Measurements from ENCODE around the gene NDUFB10. TPM values are rescaled to one million over a fixed set of nuclear protein-coding genes. Genes with fewer than 3 reads are reported as not detected.

The NDUFB10 gene
- total RNA-seq, 2 donors from 2014 or later, result 219 to 272 TPM

DNA sequence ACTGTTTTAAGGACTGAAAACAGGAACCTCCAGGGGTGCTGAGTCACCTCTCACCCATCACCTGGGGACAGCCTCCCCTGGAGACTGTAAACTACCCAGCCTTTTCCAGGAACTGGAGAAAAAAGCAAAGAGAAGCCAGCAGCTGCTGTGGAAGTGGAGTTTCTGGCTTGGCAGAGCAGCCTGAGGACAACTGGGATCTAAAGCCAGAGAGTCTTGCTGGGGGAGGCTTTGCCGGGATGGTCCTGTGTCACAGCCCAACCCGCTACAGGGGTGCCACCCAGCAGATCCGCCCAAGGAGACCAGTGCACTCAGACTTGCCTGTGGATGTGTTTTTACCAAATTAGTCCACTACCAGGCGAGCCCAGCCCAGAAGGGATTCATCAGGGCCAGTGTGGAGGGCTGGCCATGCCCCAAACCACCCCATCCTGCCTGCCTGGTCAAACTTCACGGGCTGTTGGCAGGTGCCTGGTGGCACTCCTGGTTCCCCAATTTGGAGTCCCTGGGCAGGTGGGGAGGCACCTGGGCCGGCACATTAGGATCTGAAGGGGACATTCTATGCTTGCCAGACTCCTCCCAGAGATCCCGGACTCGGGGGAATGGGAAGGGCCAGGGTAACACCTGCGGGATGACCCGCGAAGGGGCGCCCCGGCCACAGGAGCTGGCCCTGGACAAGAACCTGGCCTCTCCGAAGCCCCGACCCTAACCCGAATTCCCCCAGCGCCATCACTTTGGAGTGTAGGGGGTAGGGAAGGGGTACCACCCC is 17.1 kb upstream of the NDUFB10 start:
- peaks cover 4% of the 10 kb centered on the region for H3K36me3 ChIP-seq
- TF ChIP-seq, protein P1, sequence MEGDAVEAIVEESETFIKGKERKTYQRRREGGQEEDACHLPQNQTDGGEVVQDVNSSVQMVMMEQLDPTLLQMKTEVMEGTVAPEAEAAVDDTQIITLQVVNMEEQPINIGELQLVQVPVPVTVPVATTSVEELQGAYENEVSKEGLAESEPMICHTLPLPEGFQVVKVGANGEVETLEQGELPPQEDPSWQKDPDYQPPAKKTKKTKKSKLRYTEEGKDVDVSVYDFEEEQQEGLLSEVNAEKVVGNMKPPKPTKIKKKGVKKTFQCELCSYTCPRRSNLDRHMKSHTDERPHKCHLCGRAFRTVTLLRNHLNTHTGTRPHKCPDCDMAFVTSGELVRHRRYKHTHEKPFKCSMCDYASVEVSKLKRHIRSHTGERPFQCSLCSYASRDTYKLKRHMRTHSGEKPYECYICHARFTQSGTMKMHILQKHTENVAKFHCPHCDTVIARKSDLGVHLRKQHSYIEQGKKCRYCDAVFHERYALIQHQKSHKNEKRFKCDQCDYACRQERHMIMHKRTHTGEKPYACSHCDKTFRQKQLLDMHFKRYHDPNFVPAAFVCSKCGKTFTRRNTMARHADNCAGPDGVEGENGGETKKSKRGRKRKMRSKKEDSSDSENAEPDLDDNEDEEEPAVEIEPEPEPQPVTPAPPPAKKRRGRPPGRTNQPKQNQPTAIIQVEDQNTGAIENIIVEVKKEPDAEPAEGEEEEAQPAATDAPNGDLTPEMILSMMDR (IDR thresholded peaks at IDR 0.05), result no peak
- peak; percentile 50 for DNase-seq
- H3K27me3 ChIP-seq, result no peaks in the 10 kb centered on the region
- H3K4me3 ChIP-seq, result peak overlapping the region; percentile 66
- H3K9me3 ChIP-seq, result no peaks in the 10 kb centered on the region
- peak overlapping the region; percentile 76 for H3K27ac ChIP-seq
- intact Hi-C loops (cut with DNase I), result no loop called here
- H3K9ac ChIP-seq (ENCODE audit: low read depth in 2 of 2, low read length in 2 of 2), result peak overlapping the region; percentile 92 to 95
- peaks cover 16% of the 10 kb centered on the region for H3K4me1 ChIP-seq

DNA sequence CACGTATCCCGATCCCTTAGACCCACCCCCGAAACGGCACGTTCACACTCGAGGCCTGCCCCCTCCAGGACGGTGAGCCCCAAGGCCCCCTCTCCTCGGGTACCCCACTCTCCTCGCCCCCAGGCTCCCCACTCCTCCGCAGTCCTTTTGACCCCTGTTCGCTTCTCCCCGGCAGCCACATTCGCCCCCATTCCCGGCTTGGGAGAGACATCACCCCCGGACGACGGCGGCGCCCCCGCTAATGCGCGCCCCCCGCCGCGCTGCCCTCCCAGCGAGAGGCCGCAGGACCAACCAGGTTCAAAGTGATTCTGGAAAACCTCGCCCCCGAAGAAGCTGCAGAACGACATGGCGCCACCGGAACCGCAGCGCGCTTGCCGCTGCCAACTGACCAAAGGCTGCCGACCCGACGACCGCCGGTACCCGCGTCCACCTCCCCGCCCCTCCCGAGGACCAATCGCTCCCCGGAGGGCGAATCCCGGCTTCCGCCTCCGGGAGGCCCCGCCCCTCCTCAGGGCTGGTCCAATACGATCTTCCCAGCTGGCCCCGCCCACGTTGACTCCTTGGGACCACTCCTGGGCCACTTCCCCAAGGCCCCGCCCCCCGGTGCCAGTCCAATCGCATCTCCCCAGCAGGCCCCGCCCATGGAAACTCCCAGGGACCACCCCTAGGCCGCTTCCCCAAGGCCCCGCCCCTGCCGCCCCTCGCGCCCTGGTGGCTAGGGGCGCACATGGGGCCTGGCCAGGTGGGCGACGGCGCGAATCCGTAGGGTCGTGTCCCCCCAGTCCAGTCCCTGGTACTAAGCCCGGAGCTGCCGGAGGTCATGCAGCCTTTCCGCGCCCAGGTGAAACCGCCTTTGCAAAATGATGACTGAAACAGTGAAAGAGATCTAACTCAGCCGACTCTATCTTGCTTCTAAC is 16.3 kb upstream of the NDUFB10 start, which contains the start of gene MSRB1:
Gene MSRB1, minus strand, starts transcription at position 390 of the 917 bp plus-strand sequence. Its CDS starts 43 bp downstream, at position 347.
- H3K36me3 ChIP-seq, result peaks cover 4% of the 10 kb centered on the region
- peak; percentile 100 for DNase-seq
- H3K4me1 ChIP-seq, result peaks cover 16% of the 10 kb centered on the region
- H3K9me3 ChIP-seq, result no peaks in the 10 kb centered on the region
- intact Hi-C loops (cut with DNase I), result no loop called here
- peak within 1 kb of the TSS; percentile 76 for H3K27ac ChIP-seq
- H3K27me3 ChIP-seq, result no peaks in the 10 kb centered on the region
- peak within 1 kb of the TSS; percentile 66 for H3K4me3 ChIP-seq
- TF ChIP-seq, protein P1 (IDR thresholded peaks at IDR 0.05), result no peak
- peak within 1 kb of the TSS; percentile 92 to 95 for H3K9ac ChIP-seq (ENCODE audit: low read depth in 2 of 2, low read length in 2 of 2)

DNA sequence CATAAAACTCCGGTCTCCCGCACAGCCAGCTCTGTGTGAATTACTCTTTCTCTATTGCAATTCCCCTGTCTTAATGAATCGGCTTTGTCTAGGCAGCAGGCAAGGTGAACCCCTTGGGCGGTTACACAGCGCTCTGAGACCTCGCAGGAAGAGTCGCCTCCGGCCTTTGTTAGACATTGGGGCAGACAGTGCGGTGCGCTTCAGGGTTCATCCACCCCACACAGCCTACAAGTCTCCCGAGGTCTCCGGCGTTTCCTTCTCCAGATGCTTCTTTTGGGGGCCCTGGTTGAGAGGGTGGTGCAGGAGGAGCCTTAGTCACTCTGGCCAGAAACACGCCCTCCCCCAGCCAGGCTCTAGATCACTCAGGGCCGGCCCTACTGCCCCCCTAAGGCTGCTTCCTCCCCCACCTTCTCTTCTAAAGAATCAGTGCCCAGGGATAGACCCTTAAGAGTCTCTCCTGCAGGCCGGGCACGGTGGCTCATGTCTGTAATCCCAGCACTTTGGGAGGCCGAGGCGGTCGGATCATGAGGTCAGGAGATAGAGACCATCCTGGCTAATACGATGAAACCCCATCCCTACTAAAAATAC is 14.6 kb upstream of the NDUFB10 start:
- Histone ChIP-seq H3K9me3 (no peaks in the 10 kb centered on the region), H3K36me3 (no peaks in the 10 kb centered on the region), H3K4me1 (peaks cover 16% of the 10 kb centered on the region), H3K27me3 (no peaks in the 10 kb centered on the region), H3K9ac (ENCODE audit: low read depth in 2 of 2, low read length in 2 of 2) (no peak overlapping the region), H3K27ac (no peak overlapping the region), H3K4me3 (no peak overlapping the region)
- intact Hi-C loops (cut with DNase I), result no loop called here
- TF ChIP-seq, protein P1 (IDR thresholded peaks at IDR 0.05), result no peak
- no peak for DNase-seq

DNA sequence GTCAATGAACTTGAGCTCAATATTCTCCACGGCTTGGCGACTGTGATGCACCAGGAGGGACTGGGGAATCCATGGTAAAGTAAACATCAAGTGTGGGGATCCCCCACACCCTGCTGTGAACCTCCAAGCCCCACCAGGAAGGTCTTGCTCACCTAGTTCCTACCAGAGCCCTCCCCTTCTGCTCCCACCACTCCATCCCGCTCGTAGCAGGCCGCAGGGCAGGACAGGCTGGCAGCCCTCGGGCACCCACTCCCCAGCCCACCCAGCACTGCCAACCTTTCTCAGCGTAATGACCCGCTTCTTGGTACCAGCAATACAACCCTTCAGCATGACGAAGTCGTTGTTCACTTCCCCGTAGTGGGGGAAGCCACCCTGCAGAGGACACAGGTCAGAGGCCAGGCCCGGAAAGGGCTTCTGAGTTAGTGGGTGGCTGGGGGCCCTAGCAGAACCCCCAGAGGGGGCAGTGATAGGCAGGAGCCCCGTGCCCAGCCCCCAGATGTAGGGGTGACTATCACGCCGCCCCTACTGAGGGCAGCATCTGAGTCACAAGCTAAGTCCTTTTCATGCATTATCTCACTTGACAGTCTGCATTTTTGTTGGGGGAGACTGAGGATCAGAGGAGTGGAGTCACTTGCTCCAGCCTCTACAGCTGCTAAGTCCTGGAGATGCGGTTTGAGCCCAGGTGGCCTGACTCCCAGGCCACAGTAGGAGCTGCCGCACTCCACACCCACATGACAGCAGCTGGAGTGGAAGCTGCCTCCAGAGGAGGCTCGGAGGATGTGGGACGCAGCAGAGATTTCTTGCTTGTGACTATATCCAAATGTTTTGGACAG is 13.6 kb upstream of the NDUFB10 start:
- no peak for DNase-seq
- no peak overlapping the region for H3K9ac ChIP-seq (ENCODE audit: low read depth in 2 of 2, low read length in 2 of 2)
- intact Hi-C loops (cut with DNase I), result no loop called here
- H3K4me1 ChIP-seq, result peaks cover 9% of the 10 kb centered on the region
- H3K4me3 ChIP-seq, result no peak overlapping the region
- no peaks in the 10 kb centered on the region for H3K27me3 ChIP-seq
- H3K9me3 ChIP-seq, result no peaks in the 10 kb centered on the region
- H3K36me3 ChIP-seq, result no peaks in the 10 kb centered on the region
- no peak overlapping the region for H3K27ac ChIP-seq
- TF ChIP-seq, protein P1 (IDR thresholded peaks at IDR 0.05), result no peak

All from colonic mucosa (tissue), 4 donors.